HepG2 (cell line): ENCODE data around the gene CASP6. TPM values are rescaled to one million over a fixed set of nuclear protein-coding genes. Genes with fewer than 3 reads are reported as not detected.

Source experiments
- ATAC-seq: fragments of 200-7000 bp; cut with Tn5 transposase; 3 replicates; pipeline ENCODE4 v1.9.1; 2020; ENCODE audit warnings: mild to moderate bottlenecking, moderate library complexity
- BruUV-seq: library from RNA; stranded (reverse); fragments of 400-500 nt; replicated peaks from 2 replicates; lab custom pipeline; 2021; lab: Mats Ljungman, UMichigan
- CTCF ChIA-PET: fragments of 300-600 bp; formaldehyde crosslinking; extraction: SDS; loops from one replicate; lab custom pipeline; 2021; ENCODE audit warnings: low total read pairs, inconsistent platforms, low intra/inter-chr PET ratio; lab: Yijun Ruan, JAX
- POLR2A ChIA-PET: fragments of 350-600 bp; sonication (Branson Sonifier 250); formaldehyde crosslinking; loops from one replicate; lab custom pipeline; 2020; ENCODE audit warnings: antibody characterized with exemption, inconsistent platforms; lab: Yijun Ruan, JAX
- DNase-seq: peaks from one replicate; pipeline ENCODE4 v3.0.0-alpha.2; 2015; ENCODE audit warnings: low spot score
- FAIRE-seq: peaks from 3 replicates; lab custom pipeline; 2011; peaks lifted over from hg19 to GRCh38; lab: Jason Lieb, UNC
- H2AFZ ChIP-seq: one replicate; pipeline ENCODE4 v1.6.1; 2011; ENCODE audit warnings: low read length, inconsistent platforms
- H3K27ac ChIP-seq: fragments of 300-600 bp; 3 replicates; pipeline ENCODE4 v1.8.0; 2011; ENCODE audit warnings: mixed run types, mild to moderate bottlenecking, mixed read lengths, low read length, inconsistent platforms; ENCODE audit not compliant: insufficient read depth; ENCODE audit errors: extremely low read length
- H3K27me3 ChIP-seq, 2 experiments: fragments of 200-600 bp in 1 of 2; 2 replicates in 1 of 2; 3 replicates in 1 of 2; pipeline versions ENCODE4 v1.6.0 to v1.8.0; 2011; ENCODE audit warnings: low read length in 2 of 2, mild to moderate bottlenecking in 2 of 2, moderate library complexity in 2 of 2, inconsistent platforms in 1 of 2; ENCODE audit not compliant: insufficient read depth in 2 of 2, control insufficient read depth in 1 of 2
- H3K36me3 ChIP-seq, 2 experiments: fragments of 200-600 bp in 1 of 2; replicated peaks in 1 of 2; 2 replicates in 1 of 2; 3 replicates in 1 of 2; pipeline versions ENCODE4 v1.5.1 to v1.8.0; 2011; ENCODE audit warnings: low read length in 2 of 2, inconsistent platforms in 1 of 2; ENCODE audit not compliant: insufficient read depth in 2 of 2, control insufficient read depth in 1 of 2
- H3K4me1 ChIP-seq: 2 replicates; pipeline ENCODE4 v1.5.1; 2012; ENCODE audit warnings: low read length, inconsistent platforms; ENCODE audit not compliant: insufficient read depth
- H3K4me2 ChIP-seq: 2 replicates; pipeline ENCODE4 v1.6.0; 2011; ENCODE audit warnings: low read depth, low read length, inconsistent platforms
- H3K4me3 ChIP-seq, 3 experiments: fragments of 200-600 bp in 1 of 3; sonication (generic), shearing (Covaris generic) in 1 of 3; replicated peaks in 1 of 3; 2 replicates each; pipeline ENCODE4 v1.5.1; 2011 to 2016; ENCODE audit warnings: low read length in 3 of 3, inconsistent platforms in 2 of 3, low read depth in 2 of 3, mild to moderate bottlenecking in 2 of 3, control low read depth in 1 of 3, mixed read lengths in 1 of 3; ENCODE audit not compliant: insufficient read depth in 1 of 3
- H3K79me2 ChIP-seq: one replicate; pipeline ENCODE4 v1.6.1; 2011; ENCODE audit warnings: low read length, inconsistent platforms; ENCODE audit not compliant: insufficient read depth
- H3K9ac ChIP-seq: 2 replicates; pipeline ENCODE4 v1.6.0; 2011; ENCODE audit warnings: mild to moderate bottlenecking, low read depth, low read length, inconsistent platforms; ENCODE audit not compliant: insufficient read depth
- H3K9me3 ChIP-seq: 2 replicates; pipeline ENCODE4 v1.5.1; 2012; ENCODE audit warnings: mild to moderate bottlenecking, low read length
- H4K20me1 ChIP-seq: 2 replicates; pipeline ENCODE4 v1.6.0; 2011; ENCODE audit warnings: inconsistent platforms, mild to moderate bottlenecking, low read length, moderate library complexity; ENCODE audit not compliant: insufficient read depth
- CBX5 ChIP-seq: sonication (generic); formaldehyde crosslinking; IDR thresholded peaks from 2 replicates; pipeline ENCODE4 v1.4.0; 2020; ENCODE audit warnings: missing genetic modification reagents, borderline replicate concordance
- SKIL ChIP-seq: sonication (generic); formaldehyde crosslinking; IDR thresholded peaks from 2 replicates; pipeline ENCODE4 v1.8.0; 2022; ENCODE audit warnings: missing genetic modification reagents, mild to moderate bottlenecking, moderate library complexity, borderline replicate concordance
- ZFAT ChIP-seq: sonication (generic); formaldehyde crosslinking; conservative IDR thresholded peaks from 2 replicates; pipeline ENCODE4 v1.8.1; 2023; ENCODE audit warnings: missing genetic modification reagents, inconsistent platforms
- ZNF160 ChIP-seq: sonication (generic); formaldehyde crosslinking; IDR thresholded peaks from 2 replicates; pipeline ENCODE4 v1.8.0; 2022; ENCODE audit warnings: mild to moderate bottlenecking, inconsistent platforms, missing genetic modification reagents
- WGBS: methylation state at CpG from one replicate; pipeline ENCODE4 v1.1.6; 2017; ENCODE audit warnings: low lambda C conversion rate; 5-methylcytosine and 5-hydroxymethylcytosine counted together
- in situ Hi-C: cut with HindIII; loops from 2 replicates; pipeline ENCODE4 v1.10.0; 2017; ENCODE audit warnings: low pct_unique_long_range_greater_than_20kb; ENCODE audit not compliant: extremely low pct_ligation_motif_present
- intact Hi-C: fragments of 100-400 bp; cut with micrococcal nuclease; formaldehyde crosslinking; loops from one replicate; pipeline ENCODE4 v1.10.0; 2022; ENCODE audit not compliant: unreplicated experiment
- polyA plus RNA-seq, 8 experiments: library from polyadenylated mRNA; depleted of rRNA in 3 of 8; stranded (reverse) in 7 of 8; unstranded in 1 of 8; fragments of >200 nt; fragmentation: Illumina TruSeq in 4 of 8; extraction: Trizol in 4 of 8; gene quantifications; 2 replicates each; pipeline versions ENCODE4 v1.2.1 to v1.2.3, GENCODE V29; 2011 to 2016; ENCODE audit warnings: low read depth in 4 of 8, missing spikeins in 1 of 8, mixed read lengths in 1 of 8; ENCODE audit not compliant: insufficient read depth in 1 of 8
- total RNA-seq, 5 experiments: library from RNA; depleted of rRNA; stranded (reverse); fragments of >200 nt; fragmentation: Illumina TruSeq; extraction: Trizol; gene quantifications; 2 replicates each; pipeline ENCODE4 v1.2.3, GENCODE V29; 2016; ENCODE audit warnings: low read depth in 1 of 5

CASP6 gene
- total and polyA plus RNA-seq, 2 of the 13 experiments (the other 11 are each of a cell fraction or from before 2014, with no cell fraction given), result 19.7 to 34.6 TPM

DNA sequence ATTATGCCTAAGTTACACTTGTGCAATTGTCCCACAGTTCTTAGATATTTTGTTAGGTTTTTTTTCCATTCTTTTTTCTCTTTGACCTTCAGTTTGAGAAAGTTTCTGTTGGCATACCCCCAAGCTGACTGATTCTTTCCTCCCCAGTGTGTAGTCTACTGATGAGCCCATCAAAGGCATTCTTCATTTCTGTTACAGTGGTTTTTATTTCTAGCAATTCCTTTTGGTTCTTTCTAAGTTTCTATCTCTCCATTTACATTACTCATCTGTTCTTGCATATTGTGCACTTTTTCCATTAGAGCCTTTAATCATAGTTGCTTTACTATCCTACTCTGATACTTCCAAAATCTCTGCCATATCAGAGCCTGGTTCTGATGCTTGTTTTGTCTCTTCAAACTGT is 31.9 kb downstream of the CASP6 start:
- ChIA-PET CTCF (no interaction called here), POLR2A (interaction anchor here (0.6 kb wide), 1 partner anchor 278 kb away, joined by 3 read pairs; no protein-coding TSS in a partner anchor)
- no peaks in the 10 kb centered on the region for H3K36me3 ChIP-seq
- no peak for ATAC-seq
- H3K27ac ChIP-seq, result no peak overlapping the region
- intact Hi-C loops, result no loop called here
- no peaks in the 10 kb centered on the region for H3K27me3 ChIP-seq
- no peaks in the 10 kb centered on the region for H4K20me1 ChIP-seq
- no peak overlapping the region for H3K4me3 ChIP-seq
- no peak overlapping the region for H3K9ac ChIP-seq
- H3K79me2 ChIP-seq, result no peaks in the 10 kb centered on the region
- TF ChIP-seq CBX5 (CRISPR knock-in tag) (no peak), ZNF160 (CRISPR knock-in tag) (peak; percentile 88; the same call in 1 of the 2 replicates)
- H3K4me2 ChIP-seq, result no peak overlapping the region
- in situ Hi-C loops, result no loop called here
- H3K9me3 ChIP-seq, result no peaks in the 10 kb centered on the region
- no TSS peak for BruUV-seq
- FAIRE-seq, result no peak
- H2AFZ ChIP-seq, result no peak overlapping the region
- DNase-seq, result no peak
- no peaks in the 10 kb centered on the region for H3K4me1 ChIP-seq

DNA sequence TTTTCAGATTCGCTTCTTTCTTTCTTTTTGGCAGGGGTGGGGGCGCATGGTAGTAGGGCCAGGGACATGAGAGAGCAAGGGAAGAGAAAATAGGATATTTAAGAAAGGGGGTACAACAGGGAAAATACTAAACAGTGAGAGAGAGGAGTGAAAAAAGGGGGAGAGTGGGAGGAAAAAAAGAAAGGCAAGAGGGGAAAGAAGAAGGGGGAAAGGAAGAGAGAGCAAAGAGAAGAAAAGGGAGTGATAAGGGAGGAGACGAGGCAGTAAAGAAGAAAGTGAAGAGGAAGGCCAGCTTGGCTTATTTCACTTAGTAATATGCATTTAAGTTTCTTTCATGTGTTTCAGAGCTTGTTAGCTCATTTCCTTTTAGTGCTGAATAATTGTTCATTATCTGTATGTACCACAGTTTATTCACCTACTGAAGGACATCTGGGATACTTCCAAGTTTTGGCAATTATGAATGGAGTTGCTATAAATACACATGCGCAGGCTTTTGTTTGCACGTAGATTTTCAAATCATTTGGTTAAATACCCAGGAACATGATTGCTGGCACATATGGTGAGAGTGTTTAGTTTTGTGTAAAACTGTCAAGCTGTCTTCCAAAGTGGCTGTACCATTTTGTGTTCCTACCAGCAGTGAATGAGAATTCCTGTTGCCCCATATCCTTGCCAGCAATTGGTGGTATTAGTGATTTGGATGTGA is 37.3 kb downstream of the CASP6 start:
- CTCF ChIA-PET, result no interaction called here

More for the DNA sequence above, 37.3 kb downstream of the CASP6 start:
- Histone ChIP-seq H3K79me2 (no peaks in the 10 kb centered on the region), H2AFZ (no peak overlapping the region), H3K4me1 (no peaks in the 10 kb centered on the region), H3K27ac (no peak overlapping the region), H3K4me2 (no peak overlapping the region), H3K36me3 (peaks cover 0 to 9% of the 10 kb centered on the region in 2 experiments; a peak in 1 of 5 replicates), H3K9ac (no peak overlapping the region), H3K9me3 (no peaks in the 10 kb centered on the region), H3K27me3 (no peaks in the 10 kb centered on the region), H4K20me1 (no peaks in the 10 kb centered on the region), H3K4me3 (no peak overlapping the region)
- no peak for FAIRE-seq
- ATAC-seq, result no peak
- WGBS, result 75% methylated on average over 5 of the region's 5 CpGs
- POLR2A ChIA-PET, result no interaction called here
- BruUV-seq, result no TSS peak
- in situ Hi-C loops, result no loop called here
- TF ChIP-seq ZFAT (CRISPR knock-in tag) (no peak), SKIL (no peak)
- intact Hi-C loops, result loop anchor here (1.0 kb wide), 1 partner anchor 50 kb away; no protein-coding TSS in a partner anchor
- no peak for DNase-seq
